Activated CD4-positive, alpha-beta T cell treated with anti-CD3 and anti-CD28 coated beads, Interleukin-2, Interleukin-4, amounts not matched to agents 100 ng/mL and 50 ng/mL, durations not matched to agents 16 hours and 8 hours (primary cell): ENCODE results near the gene SAXO2.
"Not testable (repeated sequence)": the region's sequence is repeated elsewhere in the genome, so short reads cannot be mapped to it uniquely, and the experiment has no call there.

Source experiments
- DNase-seq: peaks from one replicate; pipeline ENCODE4 v3.0.0-alpha.2; 2020; ENCODE audit warnings: low spot score

Gene SAXO2, protein sequence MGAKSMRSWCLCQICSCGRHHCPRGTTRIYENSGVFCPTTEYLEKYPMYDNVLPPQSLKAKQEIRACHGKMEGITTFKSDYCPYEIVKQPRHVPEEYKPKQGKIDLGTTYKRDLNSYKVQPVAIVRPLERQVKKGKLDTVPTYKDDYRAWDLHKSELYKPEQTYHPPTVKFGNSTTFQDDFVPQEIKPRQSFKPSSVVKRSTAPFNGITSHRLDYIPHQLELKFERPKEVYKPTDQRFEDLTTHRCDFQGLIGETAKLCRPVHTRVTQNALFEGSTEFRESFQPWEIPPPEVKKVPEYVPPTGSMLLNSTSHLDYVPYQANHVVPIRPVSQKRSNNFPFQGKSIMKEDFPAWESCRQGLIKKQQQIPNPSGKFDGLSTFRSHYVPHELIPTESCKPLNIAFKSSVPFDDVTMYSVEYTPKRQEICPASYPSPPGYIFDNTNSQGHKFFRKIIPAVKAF

DNA sequence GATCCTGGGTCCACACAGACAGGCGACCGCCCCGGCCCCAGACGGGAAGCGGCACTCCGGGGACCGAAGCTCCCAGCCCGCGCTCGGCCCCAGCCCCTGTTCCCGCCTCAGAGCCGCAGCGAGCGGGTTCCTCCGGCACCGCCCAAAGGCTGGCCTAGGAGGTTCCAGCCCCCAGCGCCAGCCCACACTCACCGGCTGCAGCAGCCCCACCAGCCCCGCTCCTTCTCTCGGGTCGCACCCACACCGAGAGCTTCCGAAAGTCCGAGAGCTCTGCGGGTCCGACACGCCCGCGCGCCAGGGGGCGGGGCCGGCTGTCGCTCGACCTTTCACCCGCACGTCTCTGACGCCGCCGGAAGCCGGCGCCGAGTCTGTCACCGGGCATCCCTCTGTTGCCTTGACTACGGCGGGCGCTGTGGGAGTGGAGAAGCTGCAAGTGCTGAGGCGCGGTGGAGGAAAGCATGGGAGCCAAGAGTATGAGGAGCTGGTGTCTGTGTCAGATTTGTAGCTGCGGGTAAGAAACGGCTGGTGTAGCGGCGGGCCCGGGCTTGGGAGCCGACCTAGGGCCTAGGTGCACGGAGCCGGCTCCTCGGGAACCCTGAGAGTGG lies at the start of gene SAXO2, which contains the start of gene EFL1:
Gene SAXO2, plus strand, starts transcription at position 397 of the 605 bp plus-strand sequence. Its CDS starts 62 bp downstream, at position 459.
Gene EFL1, minus strand, starts transcription at position 313 of the 605 bp plus-strand sequence. CDS start 956 bp downstream, outside the sequence.
- peak; percentile 92 for DNase-seq

DNA sequence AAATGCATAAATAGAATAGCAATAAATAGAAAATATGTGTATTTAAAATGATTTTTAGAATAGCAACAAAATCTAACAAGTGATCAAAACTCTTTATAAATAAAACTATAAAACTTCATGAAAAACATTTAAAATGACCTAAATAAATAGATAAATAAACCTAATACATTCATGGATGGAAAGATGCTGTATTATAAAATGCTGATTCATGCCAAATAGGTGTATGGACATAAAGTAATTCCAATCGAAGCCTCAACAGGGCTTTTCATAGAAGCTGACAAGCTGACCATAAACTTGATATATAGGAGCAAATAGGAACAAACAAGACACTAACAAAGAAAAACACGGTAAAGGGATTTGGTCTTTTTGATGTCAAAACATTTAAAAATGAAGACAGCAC lies 46.5 kb upstream of the SAXO2 start:
- DNase-seq: not testable (repeated sequence)

DNA sequence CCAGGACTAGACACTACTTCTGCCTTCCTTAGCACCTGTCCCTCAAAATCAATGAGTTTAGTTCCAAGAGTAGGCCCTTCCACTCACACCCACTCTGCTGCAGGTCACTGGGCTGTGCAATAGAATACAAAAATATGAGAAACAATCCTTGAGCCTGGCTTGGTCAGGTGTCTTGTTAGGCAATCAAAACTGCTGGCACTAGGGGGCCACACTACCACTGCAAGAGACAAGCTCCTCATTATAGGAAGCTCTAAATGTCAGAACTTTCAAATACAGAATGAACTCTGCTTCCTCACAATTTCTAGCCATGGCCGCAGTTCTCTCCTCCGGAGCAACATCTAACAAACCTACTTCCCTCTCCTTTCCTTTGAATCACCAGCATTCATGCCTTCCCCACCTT lies 41.1 kb upstream of the SAXO2 start:
- peak; percentile 6 for DNase-seq

DNA sequence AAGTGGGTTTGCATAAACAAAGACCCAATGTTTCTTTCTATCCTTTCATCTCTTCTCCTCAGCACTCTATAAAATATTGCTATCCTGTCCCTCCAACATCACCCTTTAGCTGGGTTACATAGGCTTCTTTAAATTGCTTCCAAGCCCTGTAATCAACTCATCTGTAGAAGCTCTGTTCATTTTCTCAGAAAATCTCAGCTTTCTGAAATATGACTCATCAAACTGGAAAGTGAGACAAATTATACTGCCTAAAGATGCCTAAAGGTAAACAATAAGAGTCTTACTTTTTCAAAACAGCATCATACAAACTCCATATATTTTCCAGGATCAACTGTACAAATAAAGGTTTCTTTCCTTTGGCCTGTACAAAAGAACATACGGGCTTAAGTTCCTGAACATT lies 33.9 kb upstream of the SAXO2 start:
- peak; percentile 19 for DNase-seq

DNA sequence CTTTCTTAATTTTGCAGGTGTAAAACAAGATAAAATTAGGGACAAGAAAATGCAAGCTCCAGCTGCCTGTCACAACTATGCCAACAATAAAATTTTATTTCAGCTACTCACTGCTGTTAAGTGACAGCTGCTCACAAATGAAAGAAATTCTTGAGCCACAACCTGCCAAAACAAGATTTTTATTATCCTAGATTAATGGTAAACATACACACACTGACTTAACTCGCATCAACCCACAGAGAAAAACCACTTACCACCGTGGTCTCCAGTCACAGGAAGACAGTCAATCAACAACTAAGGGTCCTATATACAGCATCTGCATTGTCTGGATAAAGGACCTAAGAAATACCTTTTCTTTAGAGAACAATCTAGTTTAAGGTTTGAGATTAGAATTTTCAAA lies 31.4 kb upstream of the SAXO2 start:
- no peak for DNase-seq

DNA sequence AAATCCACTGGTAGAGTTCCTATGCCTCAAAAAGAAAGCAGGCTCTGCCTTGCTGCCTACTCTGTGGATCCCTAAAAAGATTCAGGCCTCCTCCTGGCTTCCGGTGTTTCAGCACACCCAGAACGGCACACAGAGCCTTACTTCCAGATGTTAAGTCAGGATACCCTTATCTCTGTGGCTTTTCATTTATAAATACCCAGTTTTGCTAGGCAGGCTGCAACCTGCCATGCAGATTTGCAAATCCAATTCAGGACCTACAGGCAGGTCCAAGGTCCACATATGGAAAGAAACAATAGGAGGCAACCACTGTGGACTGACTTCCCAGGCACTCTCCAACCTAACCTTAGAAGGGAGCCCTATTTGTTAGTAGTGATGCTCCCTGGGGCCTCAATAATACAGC lies 30.8 kb upstream of the SAXO2 start:
- DNase-seq: no peak

DNA sequence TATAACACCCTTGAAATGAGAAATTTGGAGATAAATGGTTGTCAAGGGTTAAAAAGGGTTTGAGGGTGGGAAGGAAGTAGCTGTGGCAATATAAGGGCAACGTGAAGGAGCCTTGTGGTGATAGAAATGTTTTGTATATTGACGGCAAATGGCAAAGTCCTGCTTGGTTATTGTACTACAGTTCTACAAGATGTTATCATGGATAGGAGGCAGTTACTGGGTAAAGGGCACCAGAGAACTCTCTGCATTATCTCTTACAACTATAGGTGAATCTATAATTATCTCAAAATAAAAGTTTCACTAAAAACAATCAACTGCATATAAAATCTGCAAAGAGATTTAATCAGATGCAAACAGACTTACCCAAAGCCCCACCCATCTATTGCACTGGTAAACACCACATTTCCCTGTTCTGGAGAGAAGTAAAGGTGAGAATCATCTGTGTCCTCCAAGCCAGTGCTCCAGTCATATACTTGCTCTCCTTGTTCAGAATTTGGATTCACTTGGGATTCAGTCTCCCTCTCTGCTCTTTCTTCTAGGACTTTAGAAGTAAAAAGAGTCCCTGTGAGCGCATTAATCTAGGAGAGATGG lies 24.6 kb upstream of the SAXO2 start:
- DNase-seq: not testable (repeated sequence)

DNA sequence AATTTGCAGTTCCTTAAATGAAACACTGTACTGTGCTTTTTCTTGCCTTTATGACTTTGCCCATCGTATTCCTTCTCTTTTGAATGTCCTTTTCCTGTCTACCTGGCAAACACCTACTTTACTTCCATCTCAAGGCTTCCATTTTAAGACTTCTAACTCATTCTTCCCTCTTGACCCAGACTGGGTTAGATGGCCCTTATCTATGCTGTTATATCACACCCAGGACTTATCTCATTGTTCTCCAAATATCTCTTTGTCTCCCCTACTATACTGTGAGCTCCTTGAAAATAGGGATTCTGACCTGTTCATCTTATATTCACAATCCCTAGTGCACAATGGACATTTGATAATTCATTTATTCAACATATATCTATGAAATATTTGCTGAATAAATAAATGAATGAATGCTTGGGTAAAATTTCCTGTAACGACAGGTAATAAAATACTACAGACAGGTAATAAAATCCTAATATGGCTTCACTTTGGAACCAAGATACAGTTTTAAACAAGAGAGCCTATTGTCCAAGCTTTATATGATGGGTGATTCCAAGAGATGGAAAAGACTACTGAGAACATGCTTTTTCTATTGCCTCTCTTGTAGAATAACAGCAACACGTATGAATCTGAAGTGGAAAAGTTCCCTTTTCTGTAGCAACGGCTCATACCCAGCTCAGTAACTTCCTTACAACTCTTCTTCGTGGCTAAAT lies 22.8 kb upstream of the SAXO2 start:
- no peak for DNase-seq

DNA sequence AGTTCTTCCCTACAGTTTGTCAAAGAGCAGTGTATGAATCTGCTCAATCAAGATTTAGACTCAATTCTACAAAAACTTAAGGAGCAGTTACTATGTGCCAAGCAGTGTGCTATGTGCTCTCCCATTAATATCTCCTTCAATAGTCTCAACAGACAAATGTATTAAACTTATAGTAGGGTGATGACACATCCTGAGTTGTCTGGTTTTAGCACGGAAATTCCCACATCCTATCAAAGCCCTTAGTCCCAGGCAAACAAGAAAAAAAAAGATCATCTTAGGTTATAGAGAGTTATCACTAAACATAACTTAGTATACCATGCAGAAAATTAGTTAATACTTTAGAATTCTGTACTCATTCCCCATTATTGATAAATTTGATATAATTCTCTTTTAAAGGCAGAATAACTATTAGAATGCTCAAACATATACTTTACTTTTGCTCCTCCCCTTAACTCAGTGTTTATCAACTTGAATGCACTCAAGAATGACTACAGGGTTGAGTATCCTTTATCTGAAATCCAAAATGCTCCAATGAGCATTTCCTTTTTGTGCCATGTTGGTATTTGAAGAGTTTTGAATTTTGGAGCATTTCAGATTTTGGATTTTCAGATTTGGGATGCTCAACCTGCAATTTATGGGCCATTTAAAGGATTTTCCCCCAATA lies 20.6 kb upstream of the SAXO2 start:
- DNase-seq: not testable (repeated sequence)

DNA sequence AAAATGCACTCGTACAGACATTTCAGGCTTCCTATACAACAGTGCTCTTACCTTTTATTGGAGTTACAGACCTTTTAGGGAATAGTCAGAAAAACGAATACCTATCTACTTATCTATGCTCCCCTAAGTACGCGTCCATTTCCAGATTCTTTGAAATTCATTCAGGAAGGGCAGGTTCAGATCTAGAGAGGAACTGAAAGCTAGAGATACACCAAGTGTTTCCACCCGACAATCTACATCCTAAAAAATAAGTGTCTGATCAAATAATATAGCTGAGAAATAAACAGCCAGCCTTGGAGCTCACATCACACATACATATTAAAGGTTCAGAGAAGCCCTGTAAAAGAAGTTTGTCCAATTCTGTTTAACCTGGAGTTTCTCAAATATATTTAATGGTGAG lies 19.0 kb upstream of the SAXO2 start:
- not testable (repeated sequence) for DNase-seq

DNA sequence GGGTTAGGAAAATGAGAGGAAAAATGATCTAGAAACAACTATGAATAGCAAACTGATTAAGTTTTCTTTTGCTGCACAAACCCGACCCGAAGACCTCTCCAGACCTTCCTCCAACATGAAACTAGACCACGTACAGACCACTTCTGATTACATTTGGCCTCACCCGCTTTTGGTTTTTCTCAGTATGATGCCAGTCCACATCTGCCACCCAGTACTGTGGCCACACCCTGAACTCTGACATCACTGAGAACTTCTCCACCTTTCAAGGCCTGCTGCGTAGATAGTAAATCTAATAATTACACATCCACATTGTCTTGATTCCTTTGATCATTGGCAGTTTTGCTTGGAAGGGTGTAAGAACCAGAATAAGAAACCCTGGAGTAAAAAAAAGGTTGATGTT lies 16.7 kb upstream of the SAXO2 start:
- DNase-seq: not testable (repeated sequence)

DNA sequence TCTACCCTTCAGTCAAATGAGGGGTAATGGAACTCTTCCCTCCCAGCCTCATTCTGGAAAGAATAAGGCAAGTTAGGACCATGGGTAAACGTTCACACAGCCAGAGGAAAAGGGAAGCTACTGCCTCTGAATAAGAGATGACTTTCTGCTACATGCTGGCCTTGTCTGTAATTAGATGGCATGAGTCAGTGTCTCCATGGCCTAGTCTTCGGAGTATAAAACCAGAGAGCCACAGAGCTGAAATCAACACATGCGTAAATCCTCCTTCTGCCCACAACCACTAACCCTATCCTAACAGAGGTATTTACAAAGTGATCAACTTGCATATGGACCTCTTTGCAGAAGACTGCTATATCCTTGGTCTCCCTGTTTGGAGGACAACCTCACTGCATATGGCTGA lies 14.4 kb upstream of the SAXO2 start:
- not testable (repeated sequence) for DNase-seq

DNA sequence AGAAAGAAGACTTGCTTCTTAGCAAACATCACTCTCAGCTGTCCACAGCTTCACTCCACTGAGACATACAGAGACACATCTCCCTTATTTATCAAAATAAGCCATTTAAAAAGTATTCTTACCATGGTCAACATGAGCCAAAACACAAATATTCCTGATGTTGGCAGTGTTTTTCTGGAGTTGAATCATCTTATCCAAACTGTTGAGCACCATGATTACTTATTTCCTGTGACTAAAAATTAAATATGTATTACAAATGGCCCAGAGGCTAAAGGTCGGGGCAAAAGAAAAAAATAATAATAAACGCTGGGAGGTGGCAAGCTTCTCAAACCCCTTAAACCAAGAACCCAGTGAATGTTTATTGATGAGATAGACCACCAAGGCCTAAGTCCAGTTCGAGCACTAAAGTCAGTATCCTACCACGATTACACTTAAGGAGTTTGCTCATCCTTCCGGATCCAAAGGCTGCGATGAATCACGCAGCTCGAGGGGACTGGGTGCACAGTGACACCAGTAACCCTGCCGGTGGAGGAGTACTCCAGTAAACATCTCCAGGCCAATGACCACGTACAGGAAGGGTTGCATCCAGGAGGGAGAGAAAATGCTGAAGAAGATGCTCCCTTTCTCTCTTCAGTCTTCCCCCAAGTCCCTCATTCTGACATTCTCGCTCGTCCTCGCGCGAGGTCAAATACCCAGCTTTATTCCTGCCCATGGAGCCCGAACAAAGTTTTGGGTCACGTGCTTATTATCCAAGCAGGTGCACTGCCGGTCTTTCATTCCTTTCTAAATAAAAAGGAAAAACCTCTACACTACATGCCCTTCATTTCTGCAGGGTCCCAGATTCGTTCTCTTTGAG lies 824 bp upstream of the SAXO2 start:
- DNase-seq: peak; percentile 58

DNA sequence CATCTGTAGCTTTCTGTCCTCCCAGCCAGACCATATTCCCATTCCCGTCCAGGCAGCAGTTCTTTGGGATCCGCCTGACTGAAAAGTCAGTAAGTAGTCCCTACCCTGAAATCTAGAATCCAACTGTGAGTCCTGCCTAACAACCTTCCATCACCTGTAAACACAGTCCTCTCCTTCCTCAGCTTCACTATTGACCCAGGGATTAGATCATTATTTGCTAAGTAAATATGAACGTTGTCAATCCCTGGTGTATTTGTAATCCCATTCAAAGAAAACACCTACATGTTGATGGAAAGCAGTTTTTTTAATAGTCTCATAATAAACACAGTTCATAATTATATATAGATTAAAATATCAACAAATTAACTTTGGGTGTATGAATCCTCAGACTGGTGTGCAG lies 732 bp downstream of the SAXO2 start:
- DNase-seq: no peak

DNA sequence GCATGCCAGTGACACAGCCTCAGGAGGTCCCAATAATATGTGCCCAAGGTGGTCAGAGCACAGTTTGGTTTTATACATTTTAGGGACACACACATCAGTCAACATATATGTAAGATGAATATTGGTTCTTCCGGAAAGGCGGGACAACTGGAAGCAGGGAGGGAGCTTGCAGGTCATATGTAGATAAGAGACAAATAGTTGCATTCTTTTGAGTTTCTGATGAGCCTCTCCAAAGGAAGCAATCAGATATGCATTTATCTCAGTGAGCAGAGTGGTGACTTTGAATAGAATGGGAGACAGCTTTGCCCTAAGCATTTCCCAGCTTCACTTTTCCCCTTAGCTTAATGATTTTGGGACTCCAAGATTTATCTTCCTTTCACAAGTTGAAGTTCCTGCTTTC lies 4.5 kb downstream of the SAXO2 start:
- DNase-seq: not testable (repeated sequence)

DNA sequence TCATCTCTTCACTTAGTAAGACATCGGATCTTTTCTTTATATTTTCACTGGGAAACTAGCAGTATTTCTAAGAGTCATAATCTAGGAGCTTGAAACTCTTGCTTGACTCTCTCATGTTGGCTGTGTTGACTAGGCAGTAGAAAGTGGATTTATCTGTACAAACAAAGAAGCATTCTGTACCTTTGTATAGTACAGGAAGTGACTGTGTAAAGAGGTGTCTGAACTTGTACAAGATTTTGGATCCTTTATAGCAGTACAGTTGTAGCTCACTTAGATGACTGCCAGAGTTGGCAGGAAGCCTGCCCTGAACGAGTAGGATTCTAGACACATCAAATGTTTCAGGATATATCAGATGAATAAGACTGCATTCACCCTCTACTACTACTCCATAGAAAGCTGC lies 5.8 kb downstream of the SAXO2 start:
- not testable (repeated sequence) for DNase-seq

DNA sequence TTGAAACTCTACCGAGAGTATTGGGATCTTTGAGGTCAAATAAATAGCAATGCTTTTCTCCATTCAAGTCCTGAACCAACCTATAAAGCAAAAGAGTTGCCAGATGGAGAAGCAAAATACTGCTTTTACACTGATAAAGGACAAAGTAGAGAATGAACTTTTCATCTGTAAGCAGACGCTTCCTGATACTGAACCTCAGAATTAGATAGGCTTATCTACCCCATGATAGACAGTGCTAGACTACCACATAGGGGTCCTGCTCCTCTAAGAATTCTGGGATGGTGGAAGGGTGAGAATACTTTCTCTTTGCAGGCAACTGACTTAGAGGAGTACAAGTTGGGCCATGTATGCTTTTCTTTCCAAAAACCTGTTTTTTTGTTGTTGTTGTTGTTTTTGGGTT lies 9.5 kb downstream of the SAXO2 start:
- DNase-seq: no peak

DNA sequence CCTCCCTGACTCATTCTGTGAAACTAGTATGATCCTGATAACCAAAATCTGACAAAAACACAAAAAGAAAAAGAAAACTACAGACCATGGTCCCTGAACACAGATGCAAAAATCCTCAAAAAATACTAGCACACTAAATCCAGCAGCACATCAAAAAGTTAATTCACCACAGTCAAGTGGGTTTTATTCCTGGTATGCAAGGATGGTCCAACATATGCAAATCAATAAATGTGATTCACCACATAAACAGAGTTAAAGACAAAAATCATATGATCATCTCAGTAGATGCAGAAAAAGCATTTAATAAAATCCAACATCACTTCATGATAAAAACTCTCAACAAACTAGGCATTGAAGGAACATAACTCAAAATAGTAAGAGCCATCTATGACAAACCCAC lies 12.8 kb downstream of the SAXO2 start:
- no peak for DNase-seq

DNA sequence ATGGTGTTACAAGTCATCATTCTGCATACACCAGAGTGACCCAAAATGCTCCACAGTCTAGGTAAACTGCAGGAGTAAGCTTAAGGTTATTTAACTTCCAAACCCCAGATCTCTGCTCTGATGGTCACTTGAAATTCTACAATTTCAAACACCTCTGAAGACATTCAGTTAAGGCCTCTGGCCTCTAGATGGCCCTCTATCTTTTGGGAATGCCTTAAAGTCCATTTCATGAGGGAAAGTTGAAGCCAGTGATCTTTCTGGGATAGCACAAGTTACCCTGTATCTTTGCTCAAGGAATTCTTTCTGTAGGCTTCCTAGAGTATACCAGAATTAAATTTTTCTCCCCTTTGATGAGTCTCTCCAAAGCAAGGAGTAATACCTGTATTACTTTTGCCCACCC lies 18.7 kb downstream of the SAXO2 start:
- not testable (repeated sequence) for DNase-seq

DNA sequence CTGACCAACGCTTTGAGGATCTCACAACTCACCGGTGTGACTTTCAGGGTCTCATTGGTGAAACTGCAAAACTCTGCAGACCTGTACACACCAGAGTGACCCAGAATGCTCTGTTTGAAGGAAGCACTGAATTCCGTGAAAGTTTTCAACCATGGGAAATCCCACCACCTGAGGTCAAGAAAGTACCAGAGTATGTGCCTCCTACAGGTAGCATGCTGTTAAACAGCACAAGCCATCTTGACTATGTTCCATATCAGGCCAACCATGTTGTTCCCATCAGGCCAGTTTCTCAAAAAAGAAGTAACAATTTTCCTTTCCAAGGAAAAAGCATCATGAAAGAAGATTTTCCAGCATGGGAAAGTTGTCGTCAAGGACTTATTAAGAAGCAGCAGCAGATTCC lies 19.8 kb downstream of the SAXO2 start:
- DNase-seq: not testable (repeated sequence)

DNA sequence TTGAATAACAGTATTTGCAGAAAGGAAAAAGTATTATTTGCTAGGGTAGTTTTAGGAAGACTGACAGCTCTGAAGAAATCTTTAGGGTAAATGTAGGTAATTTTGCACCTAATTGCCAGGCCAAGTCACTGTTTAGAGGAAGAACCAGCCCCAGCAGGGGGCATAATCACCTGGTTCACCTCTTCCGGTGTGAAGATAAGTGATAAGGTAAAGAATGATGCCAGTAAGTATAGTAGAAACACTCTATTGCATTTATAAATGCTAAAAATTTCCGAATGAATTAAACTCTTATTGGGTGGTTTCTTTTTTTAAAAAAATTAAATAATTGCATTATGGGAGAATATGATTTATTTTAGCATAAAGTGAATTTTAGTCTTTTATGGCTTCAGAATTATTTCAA lies 21.8 kb downstream of the SAXO2 start:
- DNase-seq: not testable (repeated sequence)
